Measurements from ENCODE around the gene RPL10A.
"Not testable (repeated sequence)": the region's sequence is repeated elsewhere in the genome, so short reads cannot be mapped to it uniquely, and the experiment has no call there.

RPL10A gene

DNA sequence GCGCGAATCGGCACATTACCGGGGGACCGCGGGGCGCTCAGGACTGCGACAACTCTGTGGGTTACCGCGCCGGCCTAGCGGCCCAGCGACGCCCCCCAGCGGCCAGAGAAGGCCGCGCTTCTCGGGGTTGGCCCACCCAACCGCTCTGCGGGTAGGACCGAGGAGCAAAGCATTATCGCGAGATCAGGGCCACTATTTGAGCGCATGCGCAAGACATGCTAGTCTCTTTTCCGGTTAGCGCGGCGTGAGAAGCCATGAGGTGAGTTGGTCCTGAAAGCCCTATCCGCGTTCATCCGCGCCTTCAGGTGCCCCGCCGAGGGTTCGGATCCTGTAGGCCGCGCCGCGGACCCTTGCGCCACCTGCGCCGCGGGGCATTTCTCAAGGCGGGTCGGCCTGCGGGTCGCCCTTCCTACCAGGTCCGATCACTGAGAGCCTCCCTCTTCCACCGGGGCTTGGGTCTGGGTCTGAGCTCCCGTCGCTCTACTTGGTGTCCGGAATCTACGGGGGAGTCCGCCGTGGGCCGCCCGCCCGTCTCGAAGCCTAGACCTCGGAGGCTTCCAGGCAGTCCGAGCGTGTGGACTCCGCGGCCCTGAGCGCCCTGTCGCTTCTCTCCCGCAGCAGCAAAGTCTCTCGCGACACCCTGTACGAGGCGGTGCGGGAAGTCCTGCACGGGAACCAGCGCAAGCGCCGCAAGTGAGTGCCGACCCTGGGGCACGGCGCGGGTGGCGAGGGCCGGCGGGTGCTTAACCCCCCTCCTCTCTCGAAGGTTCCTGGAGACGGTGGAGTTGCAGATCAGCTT, at the start of gene RPL10A:
Gene RPL10A (plus strand): TSS at position 221 of the 799 bp plus-strand sequence. CDS start 34 bp downstream, at position 255.
- DNase-seq (ENCODE audit: low spot score) = peak; percentile 98

DNA sequence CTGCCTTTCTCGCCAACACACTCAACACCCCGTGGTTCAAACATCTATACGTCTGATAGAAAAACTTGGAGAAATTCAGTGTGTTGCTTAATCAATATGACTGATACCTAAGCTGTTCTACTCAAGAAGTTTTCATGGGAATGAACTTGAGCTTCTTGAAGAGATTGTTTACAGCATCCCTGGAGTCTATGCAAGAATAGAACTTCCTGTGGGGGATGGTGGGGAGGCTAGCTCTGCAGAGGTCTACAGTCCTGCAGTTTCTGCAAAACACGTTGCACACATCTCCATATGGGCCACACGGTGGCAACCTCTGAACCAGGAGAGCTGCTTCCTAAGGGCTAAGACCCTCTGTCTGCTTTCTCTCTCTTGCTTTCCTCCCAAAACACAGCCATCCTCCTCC, 48.8 kb upstream of the RPL10A start:
- no peak for DNase-seq (ENCODE audit: low spot score)

DNA sequence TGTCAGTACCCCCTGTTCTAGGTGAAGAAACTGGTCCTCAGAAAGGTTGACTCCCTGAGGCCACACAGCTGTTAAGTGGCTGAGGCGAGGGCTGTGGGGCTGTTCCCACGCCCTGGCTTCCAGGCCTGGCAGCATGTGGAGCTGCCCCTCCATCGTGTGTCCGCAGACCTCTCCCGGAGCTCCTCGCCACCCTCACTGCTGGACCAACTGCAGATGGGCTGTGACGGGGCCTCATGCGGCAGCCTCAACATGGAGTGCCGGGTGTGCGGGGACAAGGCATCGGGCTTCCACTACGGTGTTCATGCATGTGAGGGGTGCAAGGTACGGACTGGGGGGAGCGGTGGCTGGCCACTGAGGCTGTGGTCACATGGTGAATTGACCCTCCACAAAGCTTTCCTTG, 48.2 kb upstream of the RPL10A start:
- no peak for DNase-seq (ENCODE audit: low spot score)

DNA sequence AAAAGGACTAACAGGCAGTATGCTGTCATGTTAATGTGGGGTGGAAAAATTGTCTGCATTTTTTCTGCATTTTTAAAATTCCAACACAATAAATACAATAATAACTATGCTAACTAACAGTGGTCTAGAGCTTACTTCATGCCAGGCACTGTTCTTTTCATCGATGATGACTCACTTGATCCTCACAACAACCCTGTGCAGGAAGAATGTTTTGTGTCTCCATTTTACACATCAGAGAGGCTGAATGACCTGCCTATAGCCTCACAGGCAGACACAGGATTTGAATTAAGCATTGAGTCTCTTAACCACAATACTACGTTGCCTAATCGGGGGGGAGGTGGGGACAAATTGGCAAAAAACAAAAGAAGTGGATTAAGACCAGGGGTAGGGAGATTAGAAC, 42.9 kb upstream of the RPL10A start:
- DNase-seq (ENCODE audit: low spot score) = peak; percentile 90

DNA sequence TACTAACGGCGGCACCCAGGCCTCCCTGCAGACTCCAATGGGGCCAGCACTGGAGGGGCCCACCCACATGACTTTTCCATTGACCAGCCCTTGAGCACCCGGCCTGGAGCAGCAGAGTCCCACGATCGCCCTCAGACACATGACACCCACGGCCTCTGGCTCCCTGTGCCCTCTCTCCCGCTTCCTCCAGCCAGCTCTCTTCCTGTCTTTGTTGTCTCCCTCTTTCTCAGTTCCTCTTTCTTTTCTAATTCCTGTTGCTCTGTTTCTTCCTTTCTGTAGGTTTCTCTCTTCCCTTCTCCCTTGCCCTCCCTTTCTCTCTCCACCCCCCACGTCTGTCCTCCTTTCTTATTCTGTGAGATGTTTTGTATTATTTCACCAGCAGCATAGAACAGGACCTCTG, 42.1 kb upstream of the RPL10A start:
- DNase-seq (ENCODE audit: low spot score) = no peak

DNA sequence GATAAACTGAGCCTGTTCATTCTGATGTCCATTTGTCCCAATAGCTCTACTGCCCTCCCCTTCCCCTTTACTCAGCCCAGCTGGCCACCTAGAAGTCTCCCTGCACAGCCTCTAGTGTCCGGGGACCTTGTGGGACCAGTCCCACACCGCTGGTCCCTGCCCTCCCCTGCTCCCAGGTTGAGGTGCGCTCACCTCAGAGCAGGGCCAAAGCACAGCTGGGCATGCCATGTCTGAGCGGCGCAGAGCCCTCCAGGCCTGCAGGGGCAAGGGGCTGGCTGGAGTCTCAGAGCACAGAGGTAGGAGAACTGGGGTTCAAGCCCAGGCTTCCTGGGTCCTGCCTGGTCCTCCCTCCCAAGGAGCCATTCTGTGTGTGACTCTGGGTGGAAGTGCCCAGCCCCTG, 40.8 kb upstream of the RPL10A start:
- DNase-seq (ENCODE audit: low spot score) = no peak

DNA sequence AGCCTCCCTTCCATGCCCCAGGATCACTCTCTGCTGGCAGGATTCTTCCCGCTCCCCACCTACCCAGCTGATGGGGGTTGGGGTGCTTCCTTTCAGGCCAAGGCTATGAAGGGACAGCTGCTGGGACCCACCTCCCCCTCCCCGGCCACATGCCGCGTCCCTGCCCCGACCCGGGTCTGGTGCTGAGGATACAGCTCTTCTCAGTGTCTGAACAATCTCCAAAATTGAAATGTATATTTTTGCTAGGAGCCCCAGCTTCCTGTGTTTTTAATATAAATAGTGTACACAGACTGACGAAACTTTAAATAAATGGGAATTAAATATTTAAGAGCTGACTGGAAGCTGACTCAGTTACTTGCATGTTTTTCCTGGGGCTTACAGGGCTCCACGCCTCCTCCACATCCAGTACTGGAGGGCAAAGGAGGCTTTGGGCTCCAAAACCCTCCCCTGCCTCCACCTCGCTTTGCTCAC, 40.3 kb upstream of the RPL10A start:
- peak; percentile 71 for DNase-seq (ENCODE audit: low spot score)

DNA sequence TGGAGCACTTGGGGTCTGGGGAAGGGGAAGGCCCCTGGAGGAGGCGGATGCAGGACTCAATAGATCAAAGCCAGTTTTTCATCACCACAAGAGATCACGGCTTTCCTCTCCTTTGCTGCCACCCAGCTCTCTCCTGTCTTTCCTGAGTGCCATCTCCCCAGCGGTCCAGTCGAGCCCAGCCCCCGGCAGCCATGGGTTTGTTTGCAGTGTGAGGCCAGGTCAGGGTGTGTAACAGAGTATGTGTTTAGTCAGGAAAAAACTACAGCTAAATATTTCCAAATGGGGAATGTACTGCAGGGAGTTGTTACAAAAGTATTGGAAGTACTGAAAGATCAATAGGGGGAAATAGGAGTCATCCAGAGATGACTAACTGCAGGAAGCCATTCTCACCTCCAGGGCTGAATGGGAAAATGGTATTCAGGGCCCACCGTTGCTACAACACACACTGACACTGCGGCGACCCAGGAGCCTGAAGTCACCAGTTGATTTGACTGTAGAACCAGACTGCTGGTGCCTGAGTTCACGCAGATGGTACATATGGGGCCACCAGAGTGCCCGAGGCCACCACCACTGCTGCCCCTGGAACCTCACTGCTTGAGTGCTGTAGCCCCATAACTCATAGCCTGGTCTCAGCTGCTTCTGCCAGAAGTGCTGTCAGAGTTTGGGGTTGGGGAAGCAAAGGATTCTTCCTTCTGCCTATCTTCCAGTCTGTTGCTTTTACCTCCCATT, 39.6 kb upstream of the RPL10A start:
- DNase-seq (ENCODE audit: low spot score) = no peak

DNA sequence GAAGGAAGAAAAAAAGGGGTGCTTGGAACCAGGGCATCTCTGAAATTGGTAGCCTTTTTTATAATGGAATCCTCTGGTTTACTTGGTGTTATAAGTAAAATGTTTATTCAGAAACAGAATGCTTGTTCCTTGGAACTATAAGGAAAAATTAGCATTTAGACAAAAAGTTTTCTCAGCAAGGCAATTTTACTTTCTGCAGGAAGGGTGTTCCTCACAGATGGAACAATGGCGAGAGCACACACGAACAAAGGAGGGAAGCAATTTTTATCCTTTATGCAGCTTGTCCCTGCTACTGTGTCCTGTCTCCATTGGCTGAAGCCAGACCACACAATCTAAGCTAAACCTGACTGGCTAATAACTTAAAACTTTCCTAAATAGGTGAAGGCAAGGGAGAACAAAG, 38.7 kb upstream of the RPL10A start:
- DNase-seq (ENCODE audit: low spot score) = no peak

DNA sequence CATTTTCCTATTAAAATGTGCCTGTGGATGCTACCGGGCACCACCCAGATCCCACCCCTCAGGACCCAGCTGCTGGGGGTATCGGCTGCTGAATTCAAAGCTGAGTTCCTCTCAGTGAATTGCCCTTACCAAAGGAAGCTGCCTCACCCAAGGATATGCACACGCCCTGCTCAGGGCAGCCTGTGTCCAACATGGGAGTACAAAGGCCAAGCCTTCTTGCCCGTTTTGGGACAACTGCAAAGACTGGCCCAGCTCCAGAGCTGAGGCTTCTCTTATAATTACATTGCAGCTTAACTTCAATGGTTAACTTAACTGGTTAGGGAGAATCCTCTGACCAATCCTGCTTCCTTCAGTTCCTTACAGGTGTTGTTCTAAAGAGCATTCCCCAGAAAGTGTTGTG, 35.9 kb upstream of the RPL10A start:
- DNase-seq (ENCODE audit: low spot score) = no peak

DNA sequence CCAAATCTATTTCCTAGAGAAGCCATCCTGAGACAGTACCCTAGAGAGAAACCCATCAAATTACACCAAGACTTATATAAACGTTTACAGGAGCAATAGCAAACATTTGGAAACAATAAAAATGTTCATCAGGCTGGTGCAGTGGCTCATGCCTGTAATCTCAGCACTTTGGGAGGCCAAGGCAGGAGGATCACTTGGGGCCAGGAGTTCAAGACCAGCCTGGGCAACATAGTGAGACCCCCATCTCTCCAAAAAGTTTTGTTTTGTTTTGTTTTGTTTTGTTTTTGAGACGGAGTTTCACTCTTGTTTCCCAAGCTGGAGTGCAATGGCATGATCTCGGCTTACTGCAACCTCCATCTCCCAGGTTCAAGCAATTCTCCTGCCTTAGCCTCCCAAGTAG, 35.5 kb upstream of the RPL10A start:
- not testable (repeated sequence) for DNase-seq (ENCODE audit: low spot score)

DNA sequence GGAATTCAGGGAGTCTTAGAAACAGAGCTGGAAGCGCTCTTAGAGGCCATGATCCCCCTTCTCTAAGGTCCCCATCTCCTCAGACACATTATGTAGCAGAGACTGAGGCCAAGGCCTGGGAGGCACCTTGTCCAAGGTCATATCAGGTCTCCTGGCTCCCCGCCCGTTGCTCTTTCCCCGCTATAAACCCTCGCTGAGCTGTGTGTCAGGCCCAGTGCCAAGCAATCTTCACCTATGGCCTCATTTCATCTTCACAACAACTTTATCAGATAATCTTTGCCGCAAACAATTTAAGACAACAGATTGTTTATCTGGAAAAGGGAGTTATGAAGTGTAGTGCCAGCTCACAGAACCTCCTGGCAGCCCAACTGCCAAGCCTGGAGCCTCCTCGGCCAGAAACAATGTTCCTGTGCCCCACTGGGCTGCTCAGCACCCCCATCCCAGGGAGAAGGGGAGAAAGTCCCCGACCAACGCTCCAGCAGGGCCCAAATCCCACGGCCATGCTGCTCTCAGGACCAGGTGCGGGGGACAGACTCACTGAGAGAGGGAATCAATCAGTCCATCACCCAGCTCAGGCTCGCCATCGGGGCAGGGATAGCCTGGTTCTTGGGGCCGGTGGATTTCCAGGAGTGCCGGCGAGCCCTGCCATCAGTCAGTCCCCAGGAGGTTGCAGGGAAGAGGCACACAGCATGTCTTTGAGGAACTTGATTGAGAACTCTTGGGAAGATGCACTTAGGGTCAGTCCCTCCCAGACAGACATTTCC, 32.9 kb upstream of the RPL10A start:
- no peak for DNase-seq (ENCODE audit: low spot score)

DNA sequence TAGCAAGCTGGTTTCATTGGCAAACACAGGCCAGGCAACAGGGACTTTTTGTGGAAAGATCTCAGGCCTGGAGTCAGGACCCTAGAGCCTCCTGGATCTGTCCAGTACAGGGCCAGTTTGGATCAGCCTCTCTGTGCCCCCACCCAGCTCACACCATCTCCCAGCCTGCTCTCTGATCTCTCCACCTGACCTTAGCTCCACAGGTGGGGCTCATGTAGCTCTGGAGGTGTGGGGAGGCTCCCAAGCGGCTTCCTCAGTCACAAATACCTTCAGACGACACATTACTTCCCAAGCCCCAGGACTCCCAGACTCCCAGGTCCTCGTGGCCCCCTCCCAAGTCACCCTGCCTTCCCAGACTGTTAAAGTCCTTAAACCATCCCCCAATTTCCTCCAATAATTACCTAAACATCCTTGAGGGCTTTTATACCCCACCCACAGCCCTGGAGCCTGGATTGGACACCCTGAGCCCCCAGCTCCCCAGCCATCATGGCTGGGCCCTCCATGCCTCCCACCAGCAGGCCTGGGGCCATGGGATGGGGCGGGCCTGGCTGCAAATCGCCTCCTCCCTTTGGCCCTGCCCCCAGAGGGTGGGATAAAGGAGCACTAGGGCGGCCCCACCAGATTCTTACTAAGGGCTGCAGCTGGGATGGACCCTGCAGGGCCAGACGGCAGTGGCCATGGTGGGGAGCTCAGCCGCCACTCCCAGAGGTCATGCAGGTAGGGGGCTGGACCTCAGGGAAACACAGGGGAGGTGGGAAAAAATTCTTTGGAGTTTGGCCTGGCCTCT, 31.9 kb upstream of the RPL10A start:
- no peak for DNase-seq (ENCODE audit: low spot score)

DNA sequence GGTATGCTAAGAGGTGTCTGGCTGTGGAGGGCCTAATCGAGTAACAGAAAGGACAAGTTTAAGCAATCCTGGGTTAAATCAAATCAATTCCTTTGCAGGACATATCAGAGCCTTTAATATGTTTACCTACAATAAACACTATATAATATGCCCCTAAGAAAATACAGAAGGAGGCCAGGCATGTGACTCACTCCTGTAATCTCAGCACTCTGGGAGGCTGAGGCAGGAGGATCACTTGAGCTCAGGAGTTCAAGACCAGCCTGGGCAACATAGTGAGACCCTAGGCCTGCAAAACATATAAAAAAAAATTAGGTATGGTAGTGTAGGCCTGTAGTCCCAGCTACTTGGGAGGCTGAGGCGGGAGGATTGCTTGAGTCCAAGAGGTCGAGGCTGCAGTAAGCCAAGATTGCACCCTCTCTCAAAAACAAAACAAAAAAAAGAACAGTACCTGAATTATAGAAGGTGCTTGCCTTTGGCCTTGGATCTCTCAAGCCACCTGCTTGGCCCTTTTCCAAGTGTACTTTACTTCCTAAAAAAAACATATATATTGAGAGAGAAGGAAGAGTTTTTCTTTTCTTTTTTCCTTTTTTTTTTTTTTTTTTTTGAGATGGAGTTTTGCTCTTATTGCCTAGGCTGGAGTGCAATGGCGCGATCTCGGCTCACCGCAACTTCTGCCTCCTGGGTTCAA, 29.7 kb upstream of the RPL10A start:
- not testable (repeated sequence) for DNase-seq (ENCODE audit: low spot score)

DNA sequence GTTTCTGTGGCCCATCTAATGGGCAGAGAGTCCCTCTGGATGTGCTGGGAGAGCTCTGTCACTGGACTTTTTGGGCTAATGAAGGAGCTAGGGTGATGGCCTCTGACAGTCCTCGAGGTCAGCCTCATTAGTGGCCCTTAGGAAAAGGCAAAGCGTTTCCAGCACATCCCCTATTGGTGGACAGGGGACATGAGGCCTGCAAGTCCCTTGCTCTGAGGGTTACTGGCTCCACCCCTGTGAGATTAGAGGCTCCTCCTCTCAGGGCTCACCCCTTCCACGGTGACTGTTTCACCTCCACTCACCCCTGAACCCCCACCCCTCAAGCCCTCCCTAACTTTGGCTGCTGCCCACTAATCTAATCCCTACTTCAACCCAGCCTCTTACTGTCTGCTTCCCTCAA, 28.9 kb upstream of the RPL10A start:
- DNase-seq (ENCODE audit: low spot score) = no peak

DNA sequence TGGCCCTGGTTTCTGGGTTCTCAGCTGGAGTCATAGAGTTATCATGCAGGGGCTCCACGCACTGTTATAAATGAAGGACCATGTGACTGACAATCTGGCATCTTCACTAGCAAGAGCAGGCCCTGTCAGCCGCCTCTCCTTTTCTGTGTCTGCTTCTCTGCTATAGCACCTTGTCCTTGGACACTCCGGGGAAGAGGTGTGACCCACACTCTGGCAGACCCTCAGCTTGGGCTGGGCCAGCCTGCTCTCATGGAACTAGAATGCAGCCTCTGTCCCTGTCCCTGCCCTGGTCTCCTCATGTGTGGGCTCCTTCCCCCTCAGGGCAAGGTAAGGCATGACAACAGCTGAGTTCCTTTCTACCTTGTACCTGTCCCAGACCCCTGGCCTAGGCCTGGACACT, 27.0 kb upstream of the RPL10A start:
- DNase-seq (ENCODE audit: low spot score) = no peak

DNA sequence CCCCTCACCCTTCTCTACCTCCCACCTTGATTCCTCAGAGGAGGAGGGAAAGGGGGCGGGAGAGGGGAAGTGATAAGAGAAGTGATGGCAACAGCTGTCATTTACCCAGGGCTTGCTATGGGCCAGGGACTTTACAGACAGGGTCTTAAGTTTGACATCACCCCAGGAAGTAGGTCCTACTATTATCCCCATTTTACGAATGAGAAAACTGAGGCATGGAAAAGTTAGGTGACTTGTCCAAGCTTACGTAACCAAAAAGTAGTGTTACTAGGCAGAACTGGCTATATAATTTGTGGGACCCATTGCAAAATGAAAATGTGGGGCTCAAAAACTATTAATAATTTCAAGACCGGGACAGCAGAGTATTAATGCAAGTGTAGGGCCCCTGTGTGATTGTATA, 26.6 kb upstream of the RPL10A start:
- DNase-seq (ENCODE audit: low spot score) = no peak

DNA sequence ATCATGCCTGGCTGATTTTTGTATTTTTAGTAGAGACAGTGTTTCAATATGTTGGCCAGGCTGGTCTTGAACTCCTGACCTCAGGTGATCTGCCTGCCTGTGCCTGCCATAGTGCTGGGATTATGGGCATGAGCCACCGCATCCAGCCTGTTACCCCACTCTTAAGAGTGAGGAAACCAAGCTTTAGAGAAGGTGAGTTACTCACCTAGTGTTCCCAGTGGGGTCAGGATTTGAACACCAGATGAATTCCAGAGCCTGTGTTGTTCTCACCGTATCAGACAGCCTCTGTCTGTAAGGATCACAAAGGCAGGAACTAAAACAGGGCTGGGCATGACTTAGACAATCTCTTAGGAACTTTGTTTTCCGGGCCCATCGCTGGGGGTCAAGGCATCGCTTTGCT, 25.5 kb upstream of the RPL10A start:
- DNase-seq (ENCODE audit: low spot score) = no peak

DNA sequence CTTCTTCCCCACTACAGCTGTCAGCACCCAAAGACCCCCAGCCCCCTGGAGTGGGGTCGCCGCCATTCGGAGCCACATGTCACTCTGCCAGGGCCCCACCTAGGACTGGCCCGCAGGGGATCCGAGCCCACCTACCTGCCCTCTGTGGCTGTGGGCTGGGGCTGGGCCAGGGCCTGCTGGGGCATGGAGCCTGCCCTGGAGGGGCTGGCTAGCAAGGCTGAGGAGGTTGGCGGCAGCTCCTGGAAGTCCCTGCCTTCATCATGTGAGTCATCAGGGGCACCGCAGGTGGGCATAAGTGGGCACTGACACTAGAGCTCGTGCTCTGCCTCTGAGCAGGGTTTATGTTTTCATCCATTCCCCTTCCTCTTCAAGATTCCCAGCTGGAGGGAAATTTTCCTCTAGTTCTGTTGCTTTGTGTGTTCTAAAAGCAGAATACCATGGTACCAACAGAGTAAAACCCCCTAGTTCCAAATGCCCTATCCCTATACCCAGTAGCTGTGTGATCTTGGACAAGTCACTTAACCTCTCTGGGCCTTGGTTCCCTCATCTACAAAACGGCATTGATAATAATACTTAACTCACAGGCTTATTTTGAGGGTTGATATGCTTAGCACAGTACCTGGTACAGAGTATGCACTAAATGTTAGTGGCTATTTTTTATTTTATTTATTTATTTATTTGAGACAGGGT, 24.7 kb upstream of the RPL10A start:
- no peak for DNase-seq (ENCODE audit: low spot score)

DNA sequence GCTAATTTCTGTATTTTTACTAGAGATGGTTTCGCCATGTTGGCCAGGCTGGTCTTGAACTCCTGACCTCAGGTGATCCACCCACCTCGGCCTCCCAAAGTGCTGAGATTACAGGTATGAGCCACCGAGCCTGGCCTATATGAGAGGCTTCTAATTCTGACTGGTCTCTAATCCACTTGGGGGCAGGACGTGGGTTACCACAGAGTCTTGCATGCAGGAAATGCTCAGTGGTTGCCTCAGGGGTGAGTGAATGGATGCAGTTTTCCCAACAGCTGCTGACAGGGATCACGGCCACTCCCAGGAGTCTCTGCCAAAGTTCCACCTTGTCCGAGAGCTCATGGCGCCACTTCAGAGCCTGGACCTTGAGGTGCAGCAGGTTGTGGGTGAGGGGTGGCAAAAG, 22.5 kb upstream of the RPL10A start:
- no peak for DNase-seq (ENCODE audit: low spot score)

DNA sequence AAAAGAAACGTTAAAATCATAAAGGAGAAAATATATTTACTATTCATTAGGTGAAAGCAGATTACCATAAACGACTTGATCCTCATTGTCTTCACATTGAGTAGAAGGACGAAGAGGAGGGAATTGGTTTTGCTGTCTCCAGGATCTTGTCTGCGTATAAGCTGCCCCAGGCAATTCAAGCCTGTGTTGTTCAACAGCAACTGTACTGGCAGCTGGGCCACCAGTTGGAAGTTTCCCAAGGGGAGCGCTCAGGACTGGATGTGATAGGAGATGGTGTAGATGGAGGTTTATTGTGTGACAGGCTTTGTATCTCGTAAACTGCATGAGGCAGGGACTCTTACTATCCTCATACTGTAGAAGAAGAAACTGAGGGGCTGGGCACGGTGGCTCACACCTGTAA, 20.0 kb upstream of the RPL10A start:
- DNase-seq (ENCODE audit: low spot score) = no peak

All from GM03348 (cell line).